GM21737 (cell line): ENCODE results near the gene TBX21.

Experiments used
- ATAC-seq: cut with Tn5 transposase; IDR thresholded peaks from one replicate; pipeline ENCODE4 v1.9.1; 2021; ENCODE audit warnings: mild to moderate bottlenecking, moderate library complexity; ENCODE audit not compliant: unreplicated experiment

Gene TBX21

DNA sequence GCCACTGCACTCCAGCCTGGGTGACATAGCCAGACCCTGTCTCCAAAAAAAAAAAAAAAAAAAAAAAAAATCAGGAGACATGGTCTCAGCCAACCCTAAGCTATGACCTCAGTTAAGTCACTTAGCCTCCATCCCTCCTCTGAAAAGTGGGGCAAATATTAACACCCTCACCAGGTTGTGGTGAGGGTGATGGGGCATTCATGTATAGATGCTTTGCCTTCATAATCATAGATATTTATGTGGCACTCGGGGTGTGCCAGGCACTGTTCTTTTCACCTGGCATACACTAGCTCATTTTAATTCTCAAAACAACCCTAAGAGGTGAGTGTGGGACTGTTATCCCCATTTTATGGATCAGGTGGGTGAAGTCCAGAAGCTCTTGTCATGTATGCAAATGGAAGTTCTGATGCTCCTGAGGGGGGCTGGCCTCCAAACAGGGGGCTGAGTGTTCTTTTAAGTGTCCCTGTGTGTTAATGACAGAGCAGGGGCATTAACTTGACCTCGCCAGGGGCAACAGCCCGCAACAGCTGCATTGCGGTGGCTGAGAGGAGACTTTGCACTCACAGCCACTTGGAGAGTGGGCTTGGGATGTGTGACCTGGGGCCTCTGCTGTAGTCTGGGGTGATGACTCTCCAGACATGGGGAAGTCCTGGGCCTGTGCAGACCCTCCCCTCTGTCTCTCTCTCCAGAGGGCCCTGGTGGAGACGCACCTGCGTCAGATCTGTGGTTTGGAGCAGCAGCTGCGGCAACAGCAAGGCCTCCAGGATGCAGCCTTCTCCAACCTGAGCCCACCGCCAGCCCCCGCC lies 34.9 kb upstream of the TBX21 start:
- ATAC-seq, result no peak

DNA sequence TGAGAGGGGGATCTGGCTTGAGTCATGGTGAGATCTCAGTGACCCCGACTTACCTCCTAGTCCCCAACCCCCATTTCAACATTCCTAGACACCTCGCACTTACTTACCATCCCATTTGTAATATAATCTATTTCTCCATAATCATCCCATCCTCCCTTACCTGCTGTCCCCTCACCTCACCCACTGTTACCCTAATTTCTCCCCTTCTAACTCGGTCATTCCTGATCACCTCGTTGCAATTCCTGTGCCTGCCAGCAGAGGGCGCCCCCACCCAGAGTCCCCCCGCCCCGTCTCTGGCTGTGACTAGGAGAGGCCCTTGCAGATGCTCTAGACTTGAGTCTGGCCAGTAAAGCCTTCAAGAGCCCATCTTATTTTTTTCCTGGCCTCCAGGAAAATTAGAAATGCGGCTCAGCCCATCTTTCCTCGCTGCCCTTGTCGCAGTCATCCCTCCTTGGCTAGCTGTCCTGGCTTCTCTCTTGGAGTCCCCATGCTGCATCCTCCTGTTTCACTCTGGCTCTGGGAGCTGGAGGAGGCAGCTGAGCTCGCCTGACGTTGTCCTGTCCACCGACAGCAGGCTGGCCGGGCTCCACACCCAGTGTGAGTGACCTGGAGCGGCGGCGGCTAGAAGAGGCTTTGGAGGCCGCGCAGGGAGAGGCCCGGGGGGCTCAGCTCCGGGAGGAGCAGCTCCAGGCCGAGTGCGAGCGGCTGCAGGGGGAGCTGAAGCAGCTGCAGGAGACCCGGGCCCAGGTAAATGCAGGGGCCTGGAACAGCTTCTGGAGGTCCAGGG lies 34.1 kb upstream of the TBX21 start:
- ATAC-seq, result no peak

DNA sequence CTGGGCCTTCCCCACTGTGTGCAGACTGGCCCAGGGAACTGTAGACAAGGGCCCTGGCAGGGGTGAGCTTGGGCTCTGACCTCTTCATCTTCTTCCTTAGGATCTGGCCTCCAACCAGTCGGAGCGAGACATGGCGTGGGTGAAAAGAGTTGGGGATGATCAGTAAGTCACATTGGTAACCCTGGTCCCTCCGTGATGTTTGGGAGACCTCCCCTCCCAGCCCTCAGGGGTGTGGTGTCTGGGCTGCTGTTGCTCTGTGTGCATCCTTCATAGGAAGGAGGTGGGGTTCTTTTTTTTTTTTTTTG lies 33.5 kb upstream of the TBX21 start:
- ATAC-seq, result no peak

DNA sequence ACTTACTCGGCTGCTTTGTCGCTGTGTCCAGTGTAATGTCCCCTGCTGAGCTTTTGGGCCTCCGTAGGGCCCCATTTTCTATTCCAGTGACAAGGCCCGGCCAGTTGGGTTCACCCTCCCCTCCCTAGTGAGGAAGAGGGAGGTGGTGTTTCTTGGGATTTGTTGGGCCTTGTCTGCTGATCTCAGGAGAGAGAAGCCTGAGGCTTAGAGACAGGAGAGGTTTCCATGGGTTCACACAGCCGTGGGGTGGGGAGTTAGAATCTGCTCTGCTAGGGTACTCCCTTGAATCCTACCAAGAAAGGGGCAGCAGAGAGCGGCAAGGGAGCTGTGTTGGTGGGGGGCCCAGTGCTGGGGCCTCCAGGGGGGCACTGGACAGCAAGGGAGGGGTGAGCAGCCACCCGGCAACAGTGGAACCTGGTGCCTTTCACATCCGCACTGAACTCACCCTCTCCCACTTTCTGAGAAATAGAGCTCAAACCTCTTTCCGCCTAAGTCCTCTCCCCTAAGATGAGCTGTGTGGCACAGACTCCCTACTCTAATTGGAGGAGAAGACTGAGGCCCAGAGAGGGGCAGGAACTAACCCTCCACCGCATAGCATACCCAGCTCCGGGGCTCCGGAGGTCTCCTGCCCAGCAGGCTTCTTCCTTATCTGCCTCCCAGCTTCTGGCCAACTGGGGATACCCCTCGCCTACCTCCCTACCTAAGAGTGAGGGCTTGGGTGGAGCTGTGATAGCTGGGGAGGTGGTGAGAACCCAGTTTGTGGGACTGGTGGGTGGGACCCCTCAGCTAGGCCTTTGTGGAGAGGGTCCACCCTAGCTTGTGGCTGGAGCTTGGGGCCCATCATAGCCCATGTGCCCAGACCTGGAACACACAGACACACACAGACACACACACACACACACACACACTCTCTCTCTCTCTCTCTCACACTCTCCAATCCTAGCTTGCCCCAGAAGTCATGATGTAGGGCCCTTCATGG lies 32.3 kb upstream of the TBX21 start:
- ATAC-seq, result no peak

DNA sequence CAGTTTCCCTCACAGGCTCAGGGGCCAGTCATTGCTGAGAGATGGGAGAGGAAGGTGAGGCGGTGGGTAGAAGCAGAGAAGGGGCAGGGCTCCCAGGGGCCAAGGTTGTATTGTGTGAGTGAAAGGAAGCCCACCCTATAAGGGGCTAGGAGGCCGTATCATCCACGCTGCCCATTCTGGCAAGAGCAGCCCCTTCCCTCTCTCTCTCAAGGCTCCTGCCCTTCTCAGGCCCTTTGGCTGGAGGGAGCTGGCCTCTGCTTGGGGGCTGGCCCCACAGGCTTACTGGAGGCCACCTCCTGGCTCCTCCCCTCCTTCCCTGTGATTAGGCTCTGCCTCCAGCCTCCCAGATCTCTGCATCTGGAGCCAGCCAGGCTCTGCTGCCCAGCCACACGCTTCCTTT lies 31.4 kb upstream of the TBX21 start:
- ATAC-seq, result no peak

DNA sequence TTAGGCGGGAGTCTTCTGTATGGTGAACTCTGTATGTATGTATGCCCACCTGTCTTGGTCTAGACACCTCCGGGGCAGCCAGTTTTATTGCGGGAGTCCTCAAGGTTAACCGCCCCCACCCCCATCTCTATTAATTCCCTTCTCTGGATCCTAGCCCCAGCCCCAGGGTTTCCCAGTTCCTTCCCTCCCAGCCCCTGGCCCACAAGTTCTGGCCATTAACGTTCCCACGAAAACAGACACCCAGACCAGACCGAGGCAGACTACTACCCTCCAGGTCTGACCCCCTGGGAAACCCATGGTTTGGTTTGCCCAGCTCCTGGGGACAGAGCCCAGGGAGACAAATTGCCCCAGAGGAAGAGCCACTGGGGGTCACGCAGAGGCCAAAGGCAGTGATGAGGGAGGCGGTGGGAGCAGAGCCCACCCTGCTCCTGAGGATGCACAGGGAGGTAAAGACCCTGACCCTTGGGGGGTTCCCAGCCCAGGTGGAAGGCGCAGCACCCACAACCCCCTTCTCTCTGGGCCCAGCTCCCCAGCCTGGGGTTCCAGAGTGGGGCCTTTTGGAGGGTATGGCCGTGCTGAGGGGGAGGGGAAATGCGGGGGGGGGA lies 30.5 kb upstream of the TBX21 start:
- ATAC-seq, result no peak

DNA sequence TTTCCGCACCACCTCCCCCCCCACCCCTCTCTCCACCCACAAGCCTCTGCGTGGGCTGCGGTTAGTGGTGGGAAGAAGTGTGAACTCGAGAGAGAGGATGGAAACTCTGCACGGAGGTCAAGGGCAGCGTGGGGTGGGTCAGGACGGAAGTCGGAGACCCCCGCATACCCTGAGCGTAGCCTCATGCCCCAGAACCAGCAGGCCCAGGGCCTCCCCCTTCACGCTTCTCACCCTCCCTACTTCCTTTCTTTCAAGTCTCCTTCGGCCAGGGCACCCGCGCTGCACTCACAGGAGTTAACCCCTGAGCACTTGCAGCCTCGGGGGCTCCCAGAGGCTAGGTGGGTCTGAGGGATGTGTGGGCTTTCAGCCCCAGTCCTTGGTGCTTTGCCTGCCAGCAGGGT lies 29.8 kb upstream of the TBX21 start:
- ATAC-seq, result no peak

DNA sequence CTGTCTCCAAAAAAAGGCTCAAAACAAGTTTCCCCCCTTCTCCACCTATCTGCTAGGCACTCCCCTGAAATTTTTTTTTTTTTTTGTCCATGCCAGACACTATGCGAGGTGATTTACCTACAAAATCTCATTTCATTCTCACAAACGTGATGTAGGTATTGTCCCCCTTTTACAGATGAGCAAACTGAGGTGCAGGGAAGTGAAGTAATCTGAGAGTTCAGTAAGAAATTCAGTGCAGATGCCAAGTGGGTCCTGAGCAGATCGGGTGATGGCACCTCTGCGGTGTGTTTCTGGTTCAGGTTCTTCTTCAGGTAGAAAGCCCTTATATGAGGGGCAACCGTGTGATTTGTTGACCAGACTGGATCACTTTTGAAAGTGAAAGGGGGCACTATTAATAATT lies 29.4 kb upstream of the TBX21 start:
- no peak for ATAC-seq

DNA sequence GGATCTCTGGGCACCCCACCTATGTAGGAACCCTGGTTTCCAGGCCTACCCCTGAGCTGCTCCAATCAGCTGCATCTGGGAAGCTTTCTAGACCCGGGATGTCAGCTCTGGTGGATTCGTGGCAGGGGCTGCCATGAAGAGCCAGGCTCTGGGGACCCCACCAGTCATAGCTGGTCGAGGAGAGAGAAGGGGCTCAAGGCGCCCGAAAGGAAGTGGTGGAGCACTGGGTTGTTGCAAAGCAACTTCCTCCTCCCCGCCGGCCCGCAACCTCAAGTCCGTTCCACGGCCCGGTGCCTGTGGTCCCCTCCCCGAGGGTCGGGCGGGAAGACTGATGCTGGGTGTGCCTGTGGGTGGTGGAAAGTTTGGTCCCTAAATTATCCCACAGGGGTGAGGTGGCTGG lies 28.9 kb upstream of the TBX21 start:
- ATAC-seq, result no peak

DNA sequence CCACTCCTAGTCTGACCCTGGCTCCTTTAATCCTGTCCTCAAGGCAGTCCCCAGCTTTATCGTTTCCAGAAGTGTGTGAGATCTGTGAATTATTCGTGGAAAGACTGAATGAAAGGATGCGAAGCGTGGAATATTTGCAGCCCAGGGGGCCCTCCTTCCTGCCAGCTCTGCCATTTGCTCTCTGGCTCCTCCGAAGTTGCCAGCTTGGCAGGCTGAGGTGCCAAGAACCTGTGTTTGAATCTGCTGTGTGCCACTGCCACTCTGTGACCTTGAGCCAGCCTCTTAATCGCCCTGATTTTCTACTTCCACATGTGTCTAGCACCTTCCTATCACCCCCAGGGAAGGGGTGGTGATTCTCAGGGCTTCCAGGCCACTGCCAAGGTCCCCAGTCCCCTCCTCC lies 28.3 kb upstream of the TBX21 start:
- no peak for ATAC-seq

DNA sequence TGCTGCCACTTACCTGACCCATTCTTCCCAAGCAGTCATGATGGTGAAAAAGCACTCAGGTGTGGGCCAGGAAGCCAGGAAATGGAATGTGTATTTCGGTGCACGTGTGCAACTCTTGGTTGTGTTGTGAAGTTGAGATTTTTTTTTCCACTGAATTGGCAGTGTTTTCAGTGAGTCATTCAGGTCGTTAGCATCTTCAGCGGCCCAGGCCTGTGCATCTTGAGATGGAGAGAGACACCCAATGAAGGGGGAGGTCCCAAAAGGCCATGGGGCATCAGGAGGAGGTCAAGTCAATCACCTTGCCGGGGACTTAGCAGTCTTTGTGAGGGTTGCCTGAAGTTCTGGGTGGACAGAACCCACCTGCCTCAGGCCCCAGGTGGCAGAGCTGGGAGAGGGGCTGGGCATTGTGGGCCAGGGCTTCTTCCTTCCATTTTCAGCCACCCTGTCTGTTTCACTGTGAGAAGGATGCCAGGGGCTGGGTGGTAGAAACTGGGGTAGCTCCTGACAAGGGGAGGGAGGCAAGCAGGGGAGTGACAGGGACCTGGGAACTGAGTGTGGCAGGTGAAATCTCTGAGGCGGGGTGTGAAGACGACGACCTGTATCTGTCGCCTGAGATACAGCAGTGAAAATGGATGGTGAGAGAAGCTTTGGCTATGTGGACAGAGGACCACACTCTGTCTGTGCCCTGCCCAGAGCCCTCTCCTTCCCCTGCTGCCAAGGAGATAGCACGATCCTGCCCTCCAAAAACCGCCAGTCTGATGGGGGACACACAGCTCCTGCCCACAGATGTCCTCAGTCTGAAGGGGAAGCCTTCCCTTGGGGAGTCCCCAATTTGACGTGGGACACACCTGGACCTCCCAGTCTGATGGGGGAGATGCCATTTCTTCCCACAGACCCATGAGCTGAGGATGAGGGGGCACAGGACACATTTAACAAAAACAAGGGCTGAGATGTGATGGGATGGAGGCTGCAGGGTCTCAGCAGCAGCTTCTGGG lies 27.2 kb upstream of the TBX21 start:
- ATAC-seq, result no peak

DNA sequence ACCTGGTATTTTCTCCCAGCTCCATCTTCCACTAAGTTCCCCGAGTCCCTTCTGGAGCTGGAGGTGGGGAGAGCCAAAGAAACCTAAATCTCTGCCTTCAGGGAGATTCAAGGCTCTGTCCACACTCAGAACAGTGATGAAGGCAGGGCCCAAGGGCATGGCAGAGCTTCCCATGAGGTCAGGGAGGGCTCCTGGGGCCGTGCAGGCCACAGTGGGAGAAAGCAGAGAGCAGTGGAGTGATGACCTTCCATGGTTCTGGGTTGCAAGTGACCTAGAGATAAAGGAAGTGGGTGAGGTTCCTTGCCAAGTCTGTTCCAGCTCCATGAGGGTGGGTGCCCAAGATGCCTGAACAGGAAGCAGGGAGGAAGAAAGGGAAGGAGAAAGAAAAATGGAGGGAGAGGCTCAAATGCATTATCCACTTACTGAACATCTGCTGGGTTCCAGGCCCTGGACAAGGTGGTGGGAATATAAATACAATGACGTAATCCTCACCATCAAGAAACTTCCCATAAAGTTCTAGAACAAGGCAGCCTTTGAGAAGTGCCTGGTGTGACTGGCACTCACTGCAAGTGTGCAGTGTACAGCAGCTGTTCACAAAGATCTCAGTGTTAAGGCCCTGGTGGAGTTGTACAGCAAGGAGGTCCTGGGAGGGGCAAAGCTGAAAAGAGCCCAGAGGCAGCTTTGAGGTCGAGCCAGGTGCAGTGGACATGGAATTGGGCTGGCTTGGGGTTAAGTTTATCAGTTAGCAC lies 25.8 kb upstream of the TBX21 start:
- no peak for ATAC-seq

DNA sequence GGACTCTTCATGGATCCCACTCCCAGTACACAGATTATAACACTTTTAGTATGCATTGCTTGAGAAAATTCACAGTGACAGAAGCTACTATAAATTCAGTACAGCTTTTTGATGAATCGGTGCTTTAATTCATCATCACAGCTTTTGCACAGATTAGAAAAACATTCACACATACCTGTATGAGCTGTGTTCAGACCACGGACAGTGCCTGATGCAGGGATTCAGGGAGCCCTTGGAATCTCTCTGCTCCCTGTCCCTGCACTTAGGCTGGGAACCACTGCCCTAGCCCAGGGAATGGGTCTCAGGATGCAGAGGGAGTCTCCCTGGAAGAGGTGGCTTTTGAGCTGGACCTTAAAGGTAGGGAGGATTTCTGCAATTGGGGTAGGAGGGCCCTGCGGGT lies 25.2 kb upstream of the TBX21 start:
- no peak for ATAC-seq

DNA sequence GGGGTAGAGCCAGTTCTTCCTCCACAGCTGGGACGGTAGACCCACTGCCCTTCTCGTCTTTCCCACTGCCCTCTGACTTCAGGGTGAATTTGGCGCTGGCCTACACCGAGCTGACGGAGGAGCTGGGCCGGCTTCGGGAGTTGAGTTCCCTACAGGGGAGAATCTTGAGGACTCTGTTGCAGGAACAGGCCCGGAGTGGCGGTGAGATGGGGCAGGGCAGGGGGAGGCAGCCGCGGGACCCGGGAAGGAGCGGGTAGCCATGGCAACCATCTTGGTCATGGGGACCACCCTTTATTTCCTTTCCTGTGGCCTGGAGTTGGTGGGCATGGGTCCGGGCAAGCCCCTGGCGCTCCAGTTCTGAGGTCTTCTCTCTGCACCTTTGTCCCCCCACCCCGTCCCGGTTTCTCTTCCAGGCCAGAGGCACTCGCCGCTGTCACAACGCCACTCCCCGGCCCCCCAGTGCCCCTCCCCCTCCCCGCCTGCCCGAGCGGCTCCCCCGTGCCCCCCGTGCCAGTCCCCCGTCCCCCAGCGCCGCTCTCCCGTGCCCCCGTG lies 24.6 kb upstream of the TBX21 start:
- no peak for ATAC-seq

DNA sequence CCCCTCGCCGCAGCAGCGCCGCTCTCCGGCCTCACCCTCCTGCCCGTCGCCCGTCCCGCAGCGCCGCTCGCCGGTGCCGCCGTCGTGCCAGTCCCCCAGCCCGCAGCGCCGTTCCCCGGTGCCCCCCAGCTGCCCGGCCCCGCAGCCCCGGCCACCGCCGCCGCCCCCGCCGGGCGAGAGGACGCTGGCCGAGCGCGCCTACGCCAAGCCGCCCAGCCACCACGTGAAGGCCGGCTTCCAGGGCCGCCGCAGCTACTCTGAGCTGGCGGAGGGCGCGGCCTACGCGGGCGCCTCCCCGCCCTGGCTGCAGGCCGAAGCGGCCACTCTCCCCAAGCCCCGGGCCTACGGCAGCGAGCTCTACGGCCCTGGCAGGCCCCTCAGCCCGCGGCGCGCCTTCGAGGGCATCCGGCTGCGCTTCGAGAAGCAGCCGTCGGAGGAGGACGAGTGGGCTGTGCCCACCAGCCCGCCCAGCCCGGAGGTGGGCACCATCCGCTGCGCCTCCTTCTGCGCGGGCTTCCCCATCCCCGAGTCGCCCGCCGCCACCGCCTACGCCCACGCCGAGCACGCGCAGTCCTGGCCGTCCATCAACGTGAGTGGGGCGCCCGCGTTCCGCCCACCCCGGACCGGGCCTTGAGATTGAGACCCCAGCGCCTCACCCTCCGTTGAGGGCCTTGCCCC lies 24.0 kb upstream of the TBX21 start:
- ATAC-seq, result no peak

DNA sequence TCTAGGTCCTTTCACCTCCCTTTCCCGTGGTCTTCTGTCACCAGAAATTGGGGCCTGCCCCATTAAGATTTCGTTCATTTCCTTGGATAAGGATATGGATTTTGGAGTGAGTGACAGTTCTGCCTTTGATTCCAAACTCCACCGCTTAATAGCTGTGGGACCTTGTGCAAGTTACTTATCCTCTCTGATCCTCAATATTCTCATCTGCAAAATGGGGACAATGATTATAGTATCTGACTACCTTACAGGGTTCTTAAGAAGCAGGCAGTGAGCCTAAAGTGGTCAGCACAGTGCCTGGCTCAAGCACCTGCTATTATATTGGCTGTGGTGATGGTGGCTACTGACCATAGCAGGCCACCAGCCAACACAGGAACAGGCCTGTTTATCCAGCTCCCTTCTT lies 23.4 kb upstream of the TBX21 start:
- no peak for ATAC-seq

DNA sequence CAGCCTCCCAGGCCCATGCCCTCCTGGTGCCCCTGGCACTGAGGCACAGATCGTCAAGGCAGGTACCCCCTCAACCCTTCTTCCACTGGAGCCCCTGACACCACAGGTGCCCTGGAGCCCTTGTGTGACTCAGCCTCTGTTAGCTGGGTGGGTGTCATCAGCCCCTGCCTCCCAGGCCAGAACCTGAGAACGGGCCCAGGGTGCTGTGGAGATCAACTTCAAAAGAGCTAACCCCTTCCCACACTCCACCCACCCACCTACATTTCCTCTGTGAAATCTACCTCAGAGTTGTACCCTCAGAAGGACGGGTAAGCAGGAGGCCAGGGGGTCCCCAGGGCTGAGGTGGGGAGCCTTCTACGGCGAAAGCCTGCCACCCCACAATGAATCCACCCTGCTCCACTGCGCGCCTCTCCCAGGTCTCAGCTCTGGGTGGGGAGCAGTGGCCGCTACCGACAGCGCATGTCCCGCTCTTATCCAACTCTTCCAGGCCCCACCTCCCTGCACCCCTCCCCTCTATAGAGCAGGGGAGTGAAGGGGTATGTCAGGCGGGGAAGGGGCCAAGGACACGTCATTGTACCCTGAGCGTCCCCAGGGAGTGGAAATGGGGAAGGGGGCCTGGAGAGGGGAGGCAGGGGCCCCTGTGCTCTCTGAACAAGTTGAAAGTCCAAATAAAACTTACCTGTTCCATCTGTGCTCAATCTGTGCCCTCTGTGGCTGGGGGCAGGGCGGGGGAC lies 21.5 kb upstream of the TBX21 start:
- ATAC-seq, result no peak
